K562 (cell line): ENCODE data around the gene TSPOAP1. TPM values are rescaled to one million over a fixed set of nuclear protein-coding genes. Genes with fewer than 3 reads are reported as not detected.

Source experiments
- ATAC-seq: fragments of 200-7000 bp; cut with Tn5 transposase; 3 replicates; pipeline ENCODE4 v1.9.1; 2020; ENCODE audit warnings: moderate library complexity
- BruUV-seq: library from RNA; stranded (reverse); fragments of 400-500 nt; replicated peaks from 2 replicates; lab custom pipeline; 2021; lab: Mats Ljungman, UMichigan
- CTCF ChIA-PET: fragments of 300-600 bp; formaldehyde crosslinking; extraction: SDS; loops from one replicate; lab custom pipeline; 2021; ENCODE audit warnings: low intra/inter-chr PET ratio; lab: Yijun Ruan, JAX
- POLR2A ChIA-PET: fragments of 300-600, 350-650 bp; sonication (Branson Sonifier 250); formaldehyde crosslinking; extraction: SDS; loops from one replicate; lab custom pipeline; 2021; ENCODE audit warnings: antibody characterized with exemption, inconsistent platforms; lab: Yijun Ruan, JAX
- DNase-seq, 4 experiments: peaks; one replicate each; pipeline versions ENCODE4 v3.0.0 to v3.0.0-alpha.2; 2011 to 2018; ENCODE audit warnings: low spot score in 3 of 4, mixed read lengths in 3 of 4; ENCODE audit errors: extremely low read depth in 1 of 4
- FAIRE-seq: peaks from 2 replicates; lab custom pipeline; 2011; peaks lifted over from hg19 to GRCh38; lab: Jason Lieb, UNC
- H2AFZ ChIP-seq: 2 replicates; pipeline ENCODE4 v1.6.0; 2011; ENCODE audit warnings: low read depth, low read length, control low read depth, inconsistent platforms
- H3K27ac ChIP-seq: fragments of 200-600 bp; 3 replicates; pipeline ENCODE4 v1.8.0; 2011; ENCODE audit warnings: low read depth, mild to moderate bottlenecking, control low read depth, inconsistent platforms, low read length, moderate library complexity, mixed read lengths; ENCODE audit errors: extremely low read depth
- H3K27me3 ChIP-seq, 2 experiments: fragments of 300-600 bp in 1 of 2; 2 replicates in 1 of 2; 3 replicates in 1 of 2; pipeline versions ENCODE4 v1.6.0 to v1.8.0; 2011; ENCODE audit warnings: inconsistent platforms in 2 of 2, low read length in 2 of 2, mild to moderate bottlenecking in 1 of 2, mixed read lengths in 1 of 2, moderate library complexity in 1 of 2; ENCODE audit not compliant: control insufficient read depth in 2 of 2, insufficient read depth in 2 of 2
- H3K36me3 ChIP-seq: fragments of 300-600 bp; 3 replicates; pipeline ENCODE4 v1.8.0; 2011; ENCODE audit warnings: mild to moderate bottlenecking, low read length, inconsistent platforms; ENCODE audit not compliant: control insufficient read depth, insufficient read depth
- H3K4me1 ChIP-seq, 2 experiments: fragments of 200-600 bp in 1 of 2; replicated peaks in 1 of 2; 2 replicates in 1 of 2; 3 replicates in 1 of 2; pipeline versions ENCODE4 v1.5.1 to v1.8.0; 2011; ENCODE audit warnings: inconsistent platforms in 2 of 2, low read length in 2 of 2, mild to moderate bottlenecking in 1 of 2, mixed read lengths in 1 of 2, moderate library complexity in 1 of 2; ENCODE audit not compliant: control insufficient read depth in 2 of 2, insufficient read depth in 2 of 2
- H3K4me2 ChIP-seq: 2 replicates; pipeline ENCODE4 v1.6.1; 2011; ENCODE audit warnings: low read length, control low read depth, inconsistent platforms, mixed read lengths; ENCODE audit not compliant: insufficient read depth
- H3K4me3 ChIP-seq: fragments of 200-600 bp; sonication (generic), shearing (Covaris generic); 2 replicates; pipeline ENCODE4 v1.5.1; 2016; ENCODE audit warnings: control low read depth, inconsistent platforms
- H3K79me2 ChIP-seq: fragments of 200-600 bp; 3 replicates; pipeline ENCODE4 v1.8.0; 2011; ENCODE audit warnings: low read length, inconsistent platforms; ENCODE audit not compliant: control insufficient read depth, insufficient read depth
- H3K9ac ChIP-seq, 2 experiments: 2 replicates each; pipeline versions ENCODE4 v1.6.0 to v1.6.1; 2011; ENCODE audit warnings: low read depth in 2 of 2, low read length in 2 of 2, control low read depth in 1 of 2, inconsistent platforms in 1 of 2, mild to moderate bottlenecking in 1 of 2, mixed read lengths in 1 of 2; ENCODE audit not compliant: insufficient read depth in 1 of 2
- H3K9me1 ChIP-seq: one replicate; pipeline ENCODE4 v1.6.0; 2011; ENCODE audit warnings: inconsistent platforms, mild to moderate bottlenecking, low read length, moderate library complexity; ENCODE audit not compliant: control insufficient read depth, insufficient read depth
- H3K9me3 ChIP-seq: replicated peaks from 2 replicates; pipeline ENCODE4 v1.5.1; 2011; ENCODE audit warnings: low read depth, low read length, inconsistent platforms; ENCODE audit not compliant: control insufficient read depth, insufficient read depth
- H4K20me1 ChIP-seq: replicated peaks from 2 replicates; pipeline ENCODE4 v1.6.1; 2011; ENCODE audit warnings: low read length, inconsistent platforms, mixed read lengths; ENCODE audit not compliant: control insufficient read depth, insufficient read depth
- CBFB ChIP-seq: sonication (generic); formaldehyde crosslinking; IDR thresholded peaks from 2 replicates; pipeline ENCODE4 v1.4.0; 2020; ENCODE audit warnings: mild to moderate bottlenecking, missing genetic modification reagents
- POLR2H ChIP-seq: IDR thresholded peaks from 2 replicates; pipeline ENCODE4 v1.6.1; 2016; ENCODE audit warnings: missing genetic modification characterization, low read depth, mild to moderate bottlenecking, control low read depth, missing compliant biosample characterization, moderate library complexity
- RERE ChIP-seq: sonication (generic); formaldehyde crosslinking; IDR thresholded peaks from 2 replicates; pipeline ENCODE4 v1.8.0; 2023; ENCODE audit warnings: missing genetic modification reagents, mild to moderate bottlenecking, borderline replicate concordance
- SP1 ChIP-seq: sonication (generic); formaldehyde crosslinking; IDR thresholded peaks from 2 replicates; pipeline ENCODE4 v1.8.1; 2022; ENCODE audit warnings: mild to moderate bottlenecking, missing genetic modification reagents
- ZNF140 ChIP-seq: fragments of 250-450 bp; sonication (Bioruptor Pico); IDR thresholded peaks from 2 replicates; pipeline ENCODE4 v1.8.0; 2021; ENCODE audit warnings: moderate library complexity, mild to moderate bottlenecking, inconsistent platforms
- ZNF253 ChIP-seq: fragments of 250-450 bp; sonication (Bioruptor Pico); conservative IDR thresholded peaks from 2 replicates; pipeline ENCODE4 v1.6.1; 2021; ENCODE audit warnings: mild to moderate bottlenecking
- ZNF395 ChIP-seq: fragments of 200-800 bp; sonication (Bioruptor generic); IDR thresholded peaks from 2 replicates; pipeline ENCODE4 v1.6.1; 2017; ENCODE audit warnings: missing genetic modification characterization, missing compliant biosample characterization
- ZNF449 ChIP-seq: fragments of 250-450 bp; sonication (Bioruptor Pico); IDR thresholded peaks from 2 replicates; pipeline ENCODE4 v1.8.0; 2022; ENCODE audit warnings: moderate library complexity, mild to moderate bottlenecking, inconsistent platforms
- WGBS: fragments of 100-300 bp; shearing (Covaris generic); methylation state at CpG from one replicate; pipeline ENCODE4 v1.1.6; 2016; ENCODE audit warnings: low coverage, mixed read lengths; ENCODE audit not compliant: insufficient coverage; ENCODE audit errors: missing lambda C conversion rate; 5-methylcytosine and 5-hydroxymethylcytosine counted together
- in situ Hi-C: fragments of 300-500 bp; cut with MboI; formaldehyde crosslinking; loops from 4 replicates; pipeline ENCODE4 v1.15.0; 2018; ENCODE audit warnings: inconsistent platforms, mixed read lengths
- intact Hi-C: fragments of 100-400 bp; cut with micrococcal nuclease; formaldehyde crosslinking; loops from 2 replicates; pipeline ENCODE4 v1.14.2; 2022
- polyA plus RNA-seq, 8 experiments: library from polyadenylated mRNA; depleted of rRNA in 4 of 8; stranded (reverse) in 5 of 8; unstranded in 3 of 8; fragments of >200 nt; fragmentation: Nextera tagmentation in 2 of 8; fragmentation: Illumina TruSeq in 1 of 8; extraction: Ambion mirVana in 2 of 8; extraction: Trizol in 1 of 8; gene quantifications; 2 replicates each; pipeline versions ENCODE4 v1.2.1 to v1.2.3, GENCODE V29; 2011 to 2014; ENCODE audit warnings: inconsistent platforms in 1 of 8, missing spikeins in 1 of 8
- total RNA-seq, 7 experiments: library from RNA; depleted of rRNA in 6 of 7; stranded (reverse); fragments of >200 nt in 6 of 7; fragmentation: Illumina TruSeq in 2 of 7; extraction: Trizol in 2 of 7; gene quantifications; 2 replicates each; pipeline versions ENCODE4 v1.2.1 to v1.2.3, GENCODE V29; 2011 to 2021; ENCODE audit warnings: low replicate concordance in 1 of 7
- TF ChIP-seq, protein P1 (sequence below): fragments of 250-450 bp; sonication (Bioruptor Pico); IDR thresholded peaks from 2 replicates; pipeline ENCODE4 v1.6.1; 2021; ENCODE audit warnings: mild to moderate bottlenecking
- TF ChIP-seq, protein P2 (sequence below): fragments of 450-650 bp; IDR thresholded peaks from 2 replicates; pipeline ENCODE4 v1.6.1; 2016; ENCODE audit warnings: low read depth, mild to moderate bottlenecking, moderate library complexity

TSPOAP1 gene
- total and polyA plus RNA-seq, 9 of the 15 experiments (the other 6 are each of a cell fraction or from before 2014, with no cell fraction given), result 0.87 to 3.9 (median 1.8) TPM; not detected in 2

DNA sequence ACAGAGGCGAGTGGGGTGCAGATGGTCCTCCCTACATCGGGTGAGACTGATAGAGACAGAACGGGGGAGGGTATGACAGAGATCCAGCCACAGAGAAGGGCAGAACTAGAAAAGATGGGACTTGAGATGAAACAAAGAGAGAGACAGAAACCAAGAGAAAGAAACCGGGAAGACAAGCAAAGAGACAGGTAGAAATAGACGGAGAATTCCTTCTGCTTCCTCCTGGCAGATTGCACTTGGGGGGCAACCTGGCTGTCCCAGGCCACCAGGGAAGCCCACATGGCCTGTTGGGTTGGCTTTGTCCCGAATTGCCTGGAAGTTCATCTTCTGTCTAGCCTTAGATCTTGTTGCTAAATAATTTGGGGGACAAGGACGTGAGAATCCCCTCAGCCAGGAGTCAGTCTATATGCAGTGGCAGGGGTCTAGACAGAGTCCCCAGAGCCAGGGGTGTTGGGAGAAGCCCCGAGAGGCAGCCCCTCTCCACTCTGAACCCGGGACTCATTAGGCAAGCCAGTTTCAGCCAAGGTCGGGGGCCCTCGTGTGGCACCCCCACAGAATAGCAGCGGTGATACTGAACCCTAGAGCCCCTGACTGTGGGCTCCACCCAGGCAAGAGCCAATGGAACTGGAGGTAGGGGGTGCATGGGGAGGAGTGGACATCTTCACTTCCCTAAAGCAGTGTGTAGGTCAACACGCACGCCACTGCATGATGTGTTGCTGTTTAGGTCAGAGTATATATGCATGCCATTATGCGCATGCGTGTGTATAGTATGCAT lies 627 bp upstream of the TSPOAP1 start:
- POLR2A ChIA-PET, result interaction anchor here (0.6 to 1.8 kb wide), 5 partner anchors 12 to 147 kb away, joined by 3 to 17 read pairs (median 9); partner anchors contain the start of gene RNF43
- H3K9me1 ChIP-seq, result peaks cover 3% of the 10 kb centered on the region
- H3K27me3 ChIP-seq, result no peaks in the 10 kb centered on the region
- H4K20me1 ChIP-seq, result peaks cover 38% of the 10 kb centered on the region
- in situ Hi-C loops (no loop called here), intact Hi-C loops (loop anchor here (1.0 kb wide), 4 partner anchors 9 to 88 kb away; partner anchors contain the start of genes RNF43 and SUPT4H1)
- peaks cover 66% of the 10 kb centered on the region for H3K79me2 ChIP-seq
- H3K9ac ChIP-seq, result peak overlapping the region; percentile 89 to 100
- peak overlapping the region; percentile 90 for H3K4me2 ChIP-seq
- no TSS peak for BruUV-seq
- peak; percentile 59 to 95 (median 74) for DNase-seq
- no peak overlapping the region for H2AFZ ChIP-seq
- peak overlapping the region; percentile 99 for H3K27ac ChIP-seq
- H3K36me3 ChIP-seq, result peaks cover 28% of the 10 kb centered on the region
- peaks cover 25 to 56% of the 10 kb centered on the region in 2 experiments for H3K4me1 ChIP-seq
- CTCF ChIA-PET, result no interaction called here
- H3K9me3 ChIP-seq, result no peaks in the 10 kb centered on the region
- under 1% methylated on average over 16 of the region's 16 CpGs for WGBS
- FAIRE-seq, result peak; percentile 93
- peak overlapping the region; percentile 91 for H3K4me3 ChIP-seq
- ATAC-seq, result peak; percentile 67
- TF ChIP-seq, protein P1, sequence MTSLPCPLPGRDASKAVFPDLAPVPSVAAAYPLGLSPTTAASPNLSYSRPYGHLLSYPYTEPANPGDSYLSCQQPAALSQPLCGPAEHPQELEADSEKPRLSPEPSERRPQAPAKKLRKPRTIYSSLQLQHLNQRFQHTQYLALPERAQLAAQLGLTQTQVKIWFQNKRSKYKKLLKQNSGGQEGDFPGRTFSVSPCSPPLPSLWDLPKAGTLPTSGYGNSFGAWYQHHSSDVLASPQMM (CRISPR knock-in tag), result peak; percentile 71
- no peak for TF ChIP-seq ZNF449 (CRISPR knock-in tag)
- TF ChIP-seq SP1 (CRISPR knock-in tag), result no peak; the same call in 1 of the 2 replicates
- TF ChIP-seq ZNF253, result peak; percentile 58; the same call in 1 of the 2 replicates
- TF ChIP-seq, protein P2, sequence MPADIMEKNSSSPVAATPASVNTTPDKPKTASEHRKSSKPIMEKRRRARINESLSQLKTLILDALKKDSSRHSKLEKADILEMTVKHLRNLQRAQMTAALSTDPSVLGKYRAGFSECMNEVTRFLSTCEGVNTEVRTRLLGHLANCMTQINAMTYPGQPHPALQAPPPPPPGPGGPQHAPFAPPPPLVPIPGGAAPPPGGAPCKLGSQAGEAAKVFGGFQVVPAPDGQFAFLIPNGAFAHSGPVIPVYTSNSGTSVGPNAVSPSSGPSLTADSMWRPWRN, result no peak
- no peak for TF ChIP-seq ZNF395
- peak; percentile 85; the same call in 1 of the 2 replicates for TF ChIP-seq CBFB
- peak; percentile 82 for TF ChIP-seq RERE
- no peak for TF ChIP-seq ZNF140 (CRISPR knock-in tag)
- TF ChIP-seq POLR2H (tag), result no peak
